ENCODE measurements around the gene COL6A1.

GRCh38 chr21:45957551-45957950 lies 24.0 kb upstream of the COL6A1 start:
- no peak for TF ChIP-seq CTCF (IDR thresholded peaks at IDR 0.05)
- no peak for TF ChIP-seq ZFX (IDR thresholded peaks at IDR 0.05; ENCODE audit: borderline replicate concordance)

Data from 22Rv1 (cell line).